GM18909 (cell line): ENCODE measurements around the gene PCDHA6.
"Not testable (repeated sequence)": the region's sequence is repeated elsewhere in the genome, so short reads cannot be mapped to it uniquely, and the experiment has no call there.

ENCODE experiments used
- ATAC-seq: cut with Tn5 transposase; IDR thresholded peaks from one replicate; pipeline ENCODE4 v1.9.1; 2021; ENCODE audit warnings: mild to moderate bottlenecking; ENCODE audit not compliant: unreplicated experiment, poor library complexity

The PCDHA6 gene

DNA sequence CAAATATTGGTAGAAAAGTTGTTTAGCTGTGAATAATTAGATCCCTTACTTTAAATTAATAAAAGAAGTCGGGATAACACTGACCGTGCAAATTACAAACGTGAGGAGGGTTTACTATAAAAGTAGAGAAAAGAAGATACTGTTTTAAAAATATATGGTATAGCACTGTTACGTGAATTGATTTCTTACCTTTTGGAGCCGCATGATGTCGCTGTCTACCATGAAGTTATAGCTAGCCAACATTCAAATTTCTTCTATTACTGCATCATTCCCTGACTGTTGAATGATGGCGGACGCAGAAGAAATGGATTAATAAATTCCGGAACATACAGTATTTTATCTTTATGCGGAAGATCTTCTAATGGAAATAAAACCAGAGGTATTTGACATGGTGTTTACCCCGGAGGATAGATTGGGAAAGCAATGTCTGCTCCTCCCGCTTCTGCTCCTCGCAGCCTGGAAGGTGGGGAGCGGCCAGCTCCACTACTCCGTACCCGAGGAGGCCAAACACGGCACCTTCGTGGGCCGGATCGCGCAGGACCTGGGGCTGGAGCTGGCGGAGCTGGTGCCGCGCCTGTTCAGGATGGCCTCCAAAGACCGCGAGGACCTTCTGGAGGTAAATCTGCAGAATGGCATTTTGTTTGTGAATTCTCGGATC lies at the start of gene PCDHA6:
Gene PCDHA6, plus strand, starts transcription at position 257 of the 658 bp plus-strand sequence. Its CDS starts 132 bp downstream, at position 389.
- no peak for ATAC-seq

GRCh38 chr5:140780512-140780911 lies 47.2 kb upstream of the PCDHA6 start:
- no peak for ATAC-seq

DNA sequence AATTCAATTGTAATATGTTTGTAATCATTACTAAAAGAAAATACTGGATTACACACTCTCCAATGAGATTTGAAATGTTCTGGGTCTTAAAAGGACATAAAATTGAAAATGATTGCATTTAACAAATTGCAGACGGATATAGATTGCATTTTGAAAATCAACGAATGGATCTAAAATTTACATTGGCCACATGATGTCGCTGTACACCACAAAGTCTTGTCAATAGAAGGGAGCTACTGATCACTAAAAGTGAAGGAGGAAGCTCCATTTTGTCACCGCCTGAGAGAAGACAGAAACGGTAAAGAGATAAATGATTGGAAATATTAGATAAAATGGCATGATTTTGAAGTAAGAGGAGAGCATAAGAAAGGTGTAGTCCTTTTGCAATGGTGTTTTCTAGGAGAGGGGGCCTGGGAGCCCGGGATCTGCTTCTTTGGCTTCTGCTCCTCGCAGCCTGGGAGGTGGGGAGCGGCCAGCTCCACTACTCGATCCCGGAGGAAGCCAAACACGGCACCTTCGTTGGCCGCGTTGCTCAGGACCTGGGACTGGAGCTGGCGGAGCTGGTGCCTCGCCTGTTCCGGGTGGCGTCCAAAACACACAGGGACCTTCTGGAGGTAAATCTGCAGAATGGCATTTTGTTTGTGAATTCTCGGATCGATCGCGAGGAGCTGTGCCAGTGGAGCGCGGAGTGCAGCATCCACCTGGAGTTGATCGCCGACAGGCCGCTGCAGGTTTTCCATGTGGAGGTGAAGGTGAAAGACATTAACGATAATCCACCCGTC lies 41.7 kb upstream of the PCDHA6 start, which contains the start of gene PCDHA1:
Gene PCDHA1, plus strand, starts transcription at position 236 of the 782 bp plus-strand sequence.
- no peak for ATAC-seq

- not testable (repeated sequence) for ATAC-seq
Observed at GRCh38 chr5:140787422-140787821, 40.3 kb upstream of the PCDHA6 start.

DNA sequence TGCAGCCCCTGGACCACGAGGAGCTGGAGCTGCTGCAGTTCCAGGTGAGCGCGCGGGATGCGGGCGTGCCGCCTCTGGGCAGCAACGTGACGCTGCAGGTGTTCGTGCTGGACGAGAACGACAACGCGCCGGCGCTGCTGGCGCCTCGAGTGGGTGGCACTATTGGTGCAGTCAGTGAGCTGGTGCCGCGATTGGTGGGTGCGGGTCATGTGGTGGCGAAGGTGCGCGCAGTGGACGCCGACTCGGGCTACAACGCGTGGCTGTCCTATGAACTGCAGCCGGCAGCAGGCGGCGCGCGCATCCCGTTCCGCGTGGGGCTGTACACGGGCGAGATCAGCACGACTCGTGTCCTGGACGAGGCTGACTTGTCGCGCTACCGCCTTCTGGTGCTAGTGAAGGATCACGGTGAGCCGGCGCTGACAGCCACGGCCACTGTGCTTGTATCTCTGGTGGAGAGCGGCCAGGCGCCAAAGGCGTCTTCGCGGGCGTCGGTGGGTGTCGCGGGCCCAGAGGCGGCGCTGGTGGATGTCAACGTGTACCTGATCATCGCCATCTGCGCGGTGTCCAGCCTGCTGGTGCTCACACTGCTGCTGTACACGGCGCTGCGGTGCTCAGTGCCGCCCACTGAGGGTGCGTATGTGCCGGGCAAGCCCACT lies 39.8 kb upstream of the PCDHA6 start:
- ATAC-seq = not testable (repeated sequence)

DNA sequence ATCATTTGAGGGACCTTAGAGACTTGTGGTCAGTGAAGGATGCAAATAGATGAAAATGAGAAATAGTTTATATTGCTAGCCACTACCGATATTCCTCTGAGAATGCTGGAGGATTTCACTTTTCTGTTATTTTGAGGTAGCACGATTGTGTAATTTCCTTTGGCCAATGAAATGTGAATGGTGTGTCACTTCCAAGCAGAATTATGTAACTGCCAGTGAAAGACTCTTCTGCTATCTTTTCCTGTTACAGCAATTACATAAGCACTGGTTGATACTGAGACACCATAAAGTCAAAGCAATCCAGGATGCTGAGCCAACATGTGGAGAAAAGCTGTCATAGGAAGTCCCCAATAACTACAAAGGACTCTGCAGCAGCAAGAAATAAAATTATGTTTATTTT lies 36.7 kb upstream of the PCDHA6 start:
- no peak for ATAC-seq

- ATAC-seq = no peak
Observed at GRCh38 chr5:140794595-140795258, 33.0 kb upstream of the PCDHA6 start, which contains the start of gene PCDHA2. Gene PCDHA2 (plus strand): TSS chr5:140794852.

GRCh38 chr5:140795259-140795641 lies 32.5 kb upstream of the PCDHA6 start:
- no peak for ATAC-seq

GRCh38 chr5:140796072-140796717 lies 31.6 kb upstream of the PCDHA6 start:
- not testable (repeated sequence) for ATAC-seq

DNA sequence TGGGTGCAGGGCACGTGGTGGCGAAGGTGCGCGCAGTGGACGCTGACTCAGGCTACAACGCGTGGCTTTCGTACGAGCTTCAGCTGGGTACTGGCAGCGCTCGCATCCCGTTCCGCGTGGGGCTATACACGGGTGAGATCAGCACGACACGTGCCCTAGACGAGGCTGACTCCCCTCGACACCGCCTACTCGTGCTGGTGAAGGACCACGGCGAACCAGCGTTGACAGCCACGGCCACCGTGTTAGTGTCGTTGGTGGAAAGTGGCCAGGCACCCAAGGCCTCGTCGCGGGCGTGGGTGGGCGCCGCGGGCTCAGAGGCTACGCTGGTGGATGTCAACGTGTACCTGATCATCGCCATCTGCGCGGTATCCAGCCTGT lies 31.1 kb upstream of the PCDHA6 start:
- no peak for ATAC-seq

DNA sequence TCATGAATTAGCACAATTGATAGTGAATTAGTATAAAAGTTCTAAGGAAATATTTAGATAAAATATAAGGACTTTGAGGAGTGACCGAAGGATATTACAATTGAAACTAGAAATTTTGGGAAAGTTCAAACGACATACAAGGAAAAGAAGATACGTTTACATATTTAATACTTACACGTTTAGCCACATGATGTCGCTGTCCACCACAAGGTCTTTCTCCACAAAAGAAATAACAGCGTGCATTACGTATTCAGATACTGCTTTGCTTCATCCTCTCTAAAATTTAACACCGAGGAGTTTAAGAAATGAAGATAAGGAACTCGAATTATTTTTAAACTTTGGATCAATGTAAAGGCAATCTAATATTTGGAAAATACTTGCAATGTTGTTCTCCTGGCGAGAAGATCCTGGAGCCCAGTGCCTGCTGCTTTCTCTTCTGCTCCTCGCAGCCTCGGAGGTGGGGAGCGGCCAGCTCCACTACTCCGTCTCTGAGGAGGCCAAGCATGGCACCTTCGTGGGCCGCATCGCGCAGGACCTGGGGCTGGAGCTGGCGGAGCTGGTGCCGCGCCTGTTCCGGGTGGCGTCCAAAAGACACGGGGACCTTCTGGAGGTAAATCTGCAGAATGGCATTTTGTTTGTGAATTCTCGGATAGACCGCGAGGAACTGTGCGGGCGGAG lies 26.8 kb upstream of the PCDHA6 start, which contains the start of gene PCDHA3:
Gene PCDHA3, plus strand, starts transcription at position 242 of the 678 bp plus-strand sequence.
- no peak for ATAC-seq

DNA sequence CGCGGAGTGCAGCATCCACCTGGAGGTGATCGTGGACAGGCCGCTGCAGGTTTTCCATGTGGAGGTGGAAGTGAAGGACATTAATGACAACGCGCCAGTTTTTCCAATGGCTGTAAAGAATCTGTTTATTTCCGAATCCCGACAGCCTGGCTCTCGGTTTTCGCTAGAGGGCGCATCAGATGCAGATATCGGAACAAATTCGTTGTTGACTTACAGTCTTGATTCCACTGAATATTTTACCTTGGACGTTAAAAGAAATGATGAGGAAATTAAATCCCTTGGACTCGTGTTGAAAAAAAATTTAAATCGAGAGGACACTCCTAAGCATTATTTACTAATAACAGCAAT lies 26.3 kb upstream of the PCDHA6 start:
- no peak for ATAC-seq

GRCh38 chr5:140802381-140802780 lies 25.4 kb upstream of the PCDHA6 start:
- ATAC-seq = not testable (repeated sequence)

DNA sequence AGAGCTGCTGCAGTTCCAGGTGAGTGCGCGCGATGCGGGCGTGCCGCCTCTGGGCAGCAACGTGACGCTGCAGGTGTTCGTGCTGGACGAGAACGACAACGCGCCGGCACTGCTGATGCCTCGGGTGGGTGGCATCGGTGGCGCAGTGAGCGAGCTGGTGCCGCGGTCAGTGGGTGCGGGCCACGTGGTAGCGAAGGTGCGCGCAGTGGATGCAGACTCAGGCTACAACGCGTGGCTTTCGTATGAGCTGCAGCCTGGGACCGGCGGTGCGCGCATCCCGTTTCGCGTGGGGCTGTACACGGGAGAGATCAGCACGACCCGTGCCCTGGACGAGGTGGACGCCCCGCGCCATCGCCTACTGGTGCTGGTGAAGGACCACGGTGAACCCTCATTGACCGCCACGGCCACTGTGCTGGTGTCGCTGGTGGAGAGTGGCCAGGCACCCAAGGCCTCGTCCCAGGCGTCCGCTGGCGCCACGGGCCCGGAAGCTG lies 24.9 kb upstream of the PCDHA6 start:
- no peak for ATAC-seq

DNA sequence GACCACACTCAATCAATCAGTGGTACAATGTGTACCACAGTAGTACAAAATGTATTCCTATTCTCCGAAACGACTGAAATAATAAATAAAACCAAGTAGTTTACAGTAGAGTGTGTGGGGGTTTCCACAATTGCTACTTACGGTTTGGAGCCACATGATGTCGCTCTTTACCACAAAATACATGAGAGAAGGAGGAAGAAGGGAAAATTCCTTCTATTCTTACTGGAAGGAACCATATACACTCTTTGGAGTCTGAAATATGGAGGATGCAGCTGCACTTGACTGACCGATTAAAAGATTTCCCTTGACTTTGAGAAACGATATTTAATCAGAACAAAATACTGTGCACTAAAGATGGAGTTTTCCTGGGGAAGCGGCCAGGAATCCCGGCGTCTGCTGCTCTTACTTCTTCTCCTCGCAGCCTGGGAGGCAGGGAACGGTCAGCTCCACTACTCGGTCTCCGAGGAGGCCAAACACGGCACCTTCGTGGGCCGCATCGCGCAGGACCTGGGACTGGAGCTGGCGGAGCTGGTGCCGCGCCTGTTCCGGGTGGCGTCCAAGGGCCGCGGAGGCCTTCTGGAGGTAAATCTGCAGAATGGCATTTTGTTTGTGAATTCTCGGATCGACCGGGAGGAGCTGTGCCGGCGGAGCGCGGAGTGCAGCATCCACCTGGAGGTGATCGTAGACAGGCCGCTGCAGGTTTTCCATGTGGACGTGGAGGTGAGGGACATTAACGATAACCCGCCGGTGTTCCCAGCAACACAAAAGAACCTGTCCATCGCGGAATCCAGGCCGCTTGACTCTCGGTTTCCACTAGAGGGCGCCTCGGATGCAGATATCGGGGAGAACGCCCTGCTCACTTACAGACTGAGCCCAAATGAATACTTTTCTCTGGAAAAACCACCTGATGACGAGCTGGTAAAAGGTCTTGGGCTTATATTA lies 20.7 kb upstream of the PCDHA6 start, which contains the start of gene PCDHA4:
Gene PCDHA4, plus strand, starts transcription at position 235 of the 942 bp plus-strand sequence.
- no peak for ATAC-seq

GRCh38 chr5:140808241-140808888 lies 19.4 kb upstream of the PCDHA6 start:
- ATAC-seq = not testable (repeated sequence)

DNA sequence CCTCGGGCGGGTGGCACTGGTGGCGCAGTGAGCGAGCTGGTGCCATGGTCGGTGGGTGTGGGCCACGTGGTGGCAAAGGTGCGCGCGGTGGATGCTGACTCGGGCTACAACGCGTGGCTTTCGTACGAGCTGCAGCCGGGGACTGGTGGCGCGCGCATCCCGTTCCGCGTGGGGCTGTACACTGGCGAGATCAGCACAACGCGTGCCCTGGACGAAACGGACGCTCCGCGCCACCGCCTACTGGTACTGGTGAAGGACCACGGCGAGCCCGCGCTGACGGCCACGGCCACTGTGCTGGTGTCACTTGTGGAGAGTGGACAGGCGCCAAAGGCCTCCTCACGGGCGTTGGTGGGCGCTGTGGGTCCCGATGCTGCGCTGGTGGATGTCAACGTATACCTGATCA lies 18.9 kb upstream of the PCDHA6 start:
- ATAC-seq = no peak
